ENCODE results near the gene TCTN2. TPM values are rescaled to one million over a fixed set of nuclear protein-coding genes. Genes with fewer than 3 reads are reported as not detected.

Gene TCTN2
- total and polyA plus RNA-seq, 2 donors from 2014 or later = 12.5 to 31.6 TPM

- no peaks in the 10 kb centered on the region for H3K4me1 ChIP-seq (ENCODE audit: control insufficient read depth in 2 of 3, insufficient read depth in 2 of 3, low read depth in 1 of 3, low read length in 3 of 3)
- peaks cover 4 to 31% (median 25%) of the 10 kb centered on the region in 3 donors for H3K36me3 ChIP-seq (ENCODE audit: control insufficient read depth in 2 of 3, insufficient read depth in 3 of 3, low read length in 3 of 3)
- TF ChIP-seq CTCF (IDR thresholded peaks at IDR 0.05; ENCODE audit: borderline replicate concordance, extremely low read depth, insufficient read depth) = no peak
- H3K9me3 ChIP-seq (ENCODE audit: control insufficient read depth in 2 of 3, insufficient read depth in 1 of 3, low read length in 3 of 3) = no peaks in the 10 kb centered on the region
- no peak overlapping the region for H3K9ac ChIP-seq (ENCODE audit: low read length in 3 of 3)
- intact Hi-C loops (cut with DNase I) = no loop called here
- no peak for FAIRE-seq
- no peak for DNase-seq
- H3K27me3 ChIP-seq (ENCODE audit: control insufficient read depth, insufficient read depth, low read length) = no peaks in the 10 kb centered on the region
- no peak overlapping the region for H3K27ac ChIP-seq (ENCODE audit: low read depth in 2 of 2, low read length in 2 of 2)
- no peak overlapping the region for H3K4me3 ChIP-seq (ENCODE audit: low read length in 3 of 3)
These were observed 60.7 kb downstream of the TCTN2 start for GRCh38 chr12:123731596-123731995.

- FAIRE-seq (no peak), DNase-seq (no peak)
- TF ChIP-seq CTCF (IDR thresholded peaks at IDR 0.05; ENCODE audit: borderline replicate concordance, extremely low read depth, insufficient read depth) = no peak
- Histone ChIP-seq H3K9me3 (ENCODE audit: control insufficient read depth in 2 of 3, insufficient read depth in 1 of 3, low read length in 3 of 3) (no peaks in the 10 kb centered on the region), H3K27ac (ENCODE audit: low read depth in 2 of 2, low read length in 2 of 2) (no peak overlapping the region), H3K36me3 (ENCODE audit: control insufficient read depth in 2 of 3, insufficient read depth in 3 of 3, low read length in 3 of 3) (peaks cover 4 to 36% (median 25%) of the 10 kb centered on the region in 3 donors), H3K4me1 (ENCODE audit: control insufficient read depth in 2 of 3, insufficient read depth in 2 of 3, low read depth in 1 of 3, low read length in 3 of 3) (no peaks in the 10 kb centered on the region), H3K27me3 (ENCODE audit: control insufficient read depth, insufficient read depth, low read length) (no peaks in the 10 kb centered on the region), H3K9ac (ENCODE audit: low read length in 3 of 3) (no peak overlapping the region), H3K4me3 (ENCODE audit: low read length in 3 of 3) (no peak overlapping the region)
- intact Hi-C loops (cut with DNase I) = no loop called here
These were observed 61.3 kb downstream of the TCTN2 start for GRCh38 chr12:123732251-123732650.

GRCh38 chr12:123733229-123733628 is 62.3 kb downstream of the TCTN2 start:
- TF ChIP-seq CTCF (IDR thresholded peaks at IDR 0.05; ENCODE audit: borderline replicate concordance, extremely low read depth, insufficient read depth) = no peak
- no peak overlapping the region for H3K27ac ChIP-seq (ENCODE audit: low read depth in 2 of 2, low read length in 2 of 2)
- no peak overlapping the region for H3K9ac ChIP-seq (ENCODE audit: low read length in 3 of 3)
- H3K4me1 ChIP-seq (ENCODE audit: control insufficient read depth in 2 of 3, insufficient read depth in 2 of 3, low read depth in 1 of 3, low read length in 3 of 3) = no peaks in the 10 kb centered on the region
- DNase-seq (no peak), FAIRE-seq (no peak)
- no peak overlapping the region for H3K4me3 ChIP-seq (ENCODE audit: low read length in 3 of 3)
- H3K27me3 ChIP-seq (ENCODE audit: control insufficient read depth, insufficient read depth, low read length) = no peaks in the 10 kb centered on the region
- H3K9me3 ChIP-seq (ENCODE audit: control insufficient read depth in 2 of 3, insufficient read depth in 1 of 3, low read length in 3 of 3) = no peaks in the 10 kb centered on the region
- intact Hi-C loops (cut with DNase I) = no loop called here
- H3K36me3 ChIP-seq (ENCODE audit: control insufficient read depth in 2 of 3, insufficient read depth in 3 of 3, low read length in 3 of 3) = peaks cover 0 to 35% (median 25%) of the 10 kb centered on the region in 3 donors

GRCh38 chr12:123734268-123734667 is 63.4 kb downstream of the TCTN2 start:
- no peak overlapping the region for H3K27ac ChIP-seq (ENCODE audit: low read depth in 2 of 2, low read length in 2 of 2)
- no peak for FAIRE-seq

More at GRCh38 chr12:123734268-123734667, 63.4 kb downstream of the TCTN2 start:
- no peak overlapping the region for H3K9ac ChIP-seq (ENCODE audit: low read length in 3 of 3)
- DNase-seq = no peak
- H3K4me1 ChIP-seq (ENCODE audit: control insufficient read depth in 2 of 3, insufficient read depth in 2 of 3, low read depth in 1 of 3, low read length in 3 of 3) = no peaks in the 10 kb centered on the region
- peaks cover 3 to 34% (median 22%) of the 10 kb centered on the region in 3 donors for H3K36me3 ChIP-seq (ENCODE audit: control insufficient read depth in 2 of 3, insufficient read depth in 3 of 3, low read length in 3 of 3)
- no peaks in the 10 kb centered on the region for H3K27me3 ChIP-seq (ENCODE audit: control insufficient read depth, insufficient read depth, low read length)
- intact Hi-C loops (cut with DNase I) = no loop called here
- no peaks in the 10 kb centered on the region for H3K9me3 ChIP-seq (ENCODE audit: control insufficient read depth in 2 of 3, insufficient read depth in 1 of 3, low read length in 3 of 3)
- no peak overlapping the region for H3K4me3 ChIP-seq (ENCODE audit: low read length in 3 of 3)
- no peak for TF ChIP-seq CTCF (IDR thresholded peaks at IDR 0.05; ENCODE audit: borderline replicate concordance, extremely low read depth, insufficient read depth)

Data from kidney (tissue), 14 donors.